ENCODE results near the gene EIF4B.

DNA sequence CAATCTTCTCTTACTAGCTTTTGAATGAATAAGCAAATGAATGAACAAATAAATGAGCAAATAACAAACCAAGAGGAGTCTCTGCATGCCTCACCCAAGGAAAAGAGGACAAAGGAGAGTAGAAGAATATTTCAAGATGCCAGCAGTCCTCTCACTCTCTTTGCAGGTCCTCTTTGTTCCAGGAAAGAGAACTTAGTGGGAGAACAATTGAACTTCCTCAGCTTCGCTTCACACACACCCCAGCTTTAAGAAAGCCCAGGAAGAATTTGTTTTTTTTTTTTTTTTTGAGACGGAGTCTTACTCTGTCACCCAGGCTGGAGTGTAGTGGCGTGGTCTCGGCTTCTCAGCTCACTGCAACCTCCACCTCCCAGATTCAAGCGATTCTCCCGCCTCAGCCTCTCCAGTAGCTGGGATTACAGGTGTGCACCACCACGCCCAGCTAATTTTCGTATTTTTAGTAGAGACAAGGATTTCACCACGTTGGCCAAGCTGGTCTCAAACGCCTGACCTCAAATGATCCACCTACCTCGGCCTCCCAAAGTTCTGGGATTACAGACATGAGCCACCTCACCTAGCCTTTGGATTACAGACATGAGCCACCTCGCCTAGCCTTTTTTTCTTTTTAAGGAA is 37.0 kb upstream of the EIF4B start:
- TF ChIP-seq, protein P1, sequence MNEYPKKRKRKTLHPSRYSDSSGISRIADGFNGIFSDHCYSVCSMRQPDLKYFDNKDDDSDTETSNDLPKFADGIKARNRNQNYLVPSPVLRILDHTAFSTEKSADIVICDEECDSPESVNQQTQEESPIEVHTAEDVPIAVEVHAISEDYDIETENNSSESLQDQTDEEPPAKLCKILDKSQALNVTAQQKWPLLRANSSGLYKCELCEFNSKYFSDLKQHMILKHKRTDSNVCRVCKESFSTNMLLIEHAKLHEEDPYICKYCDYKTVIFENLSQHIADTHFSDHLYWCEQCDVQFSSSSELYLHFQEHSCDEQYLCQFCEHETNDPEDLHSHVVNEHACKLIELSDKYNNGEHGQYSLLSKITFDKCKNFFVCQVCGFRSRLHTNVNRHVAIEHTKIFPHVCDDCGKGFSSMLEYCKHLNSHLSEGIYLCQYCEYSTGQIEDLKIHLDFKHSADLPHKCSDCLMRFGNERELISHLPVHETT (CRISPR knock-in tag; conservative IDR thresholded peaks at IDR 0.05 in 1 of 2, IDR thresholded peaks at IDR 0.05 in 1 of 2): no peak
- TF ChIP-seq, protein P2, sequence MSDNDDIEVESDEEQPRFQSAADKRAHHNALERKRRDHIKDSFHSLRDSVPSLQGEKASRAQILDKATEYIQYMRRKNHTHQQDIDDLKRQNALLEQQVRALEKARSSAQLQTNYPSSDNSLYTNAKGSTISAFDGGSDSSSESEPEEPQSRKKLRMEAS (CRISPR knock-in tag; IDR thresholded peaks at IDR 0.05): no peak
- no peak for TF ChIP-seq POLR2AphosphoS5 (IDR thresholded peaks at IDR 0.05; ENCODE audit: control insufficient read depth, insufficient read depth, low read depth, low read length)
- TF ChIP-seq PHF8 (IDR thresholded peaks at IDR 0.05; ENCODE audit: borderline replicate concordance, low read length): no peak
- no peak for TF ChIP-seq EP300 (IDR thresholded peaks at IDR 0.05; ENCODE audit: low read length)
- no peak for TF ChIP-seq KDM5B (IDR thresholded peaks at IDR 0.05; ENCODE audit: insufficient replicate concordance, low read depth, low read length)
- no peak for TF ChIP-seq ZNF584 (CRISPR knock-in tag; IDR thresholded peaks at IDR 0.05; ENCODE audit: low read depth)
- no peak for TF ChIP-seq EZH2 (IDR thresholded peaks at IDR 0.05; ENCODE audit: borderline replicate concordance, low read depth, low read length)
- TF ChIP-seq, protein P3, sequence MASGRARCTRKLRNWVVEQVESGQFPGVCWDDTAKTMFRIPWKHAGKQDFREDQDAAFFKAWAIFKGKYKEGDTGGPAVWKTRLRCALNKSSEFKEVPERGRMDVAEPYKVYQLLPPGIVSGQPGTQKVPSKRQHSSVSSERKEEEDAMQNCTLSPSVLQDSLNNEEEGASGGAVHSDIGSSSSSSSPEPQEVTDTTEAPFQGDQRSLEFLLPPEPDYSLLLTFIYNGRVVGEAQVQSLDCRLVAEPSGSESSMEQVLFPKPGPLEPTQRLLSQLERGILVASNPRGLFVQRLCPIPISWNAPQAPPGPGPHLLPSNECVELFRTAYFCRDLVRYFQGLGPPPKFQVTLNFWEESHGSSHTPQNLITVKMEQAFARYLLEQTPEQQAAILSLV (tag; IDR thresholded peaks at IDR 0.05): no peak
- TF ChIP-seq CXXC5 (CRISPR knock-in tag; IDR thresholded peaks at IDR 0.05): no peak
- TF ChIP-seq HIVEP1 (CRISPR knock-in tag; IDR thresholded peaks at IDR 0.05): no peak
- no peak for TF ChIP-seq C11orf30 (IDR thresholded peaks at IDR 0.05; ENCODE audit: low read depth)
- no peak for TF ChIP-seq CTCF (IDR thresholded peaks at IDR 0.05 in 2 of 3, conservative IDR thresholded peaks at IDR 0.05 in 1 of 3; ENCODE audit: insufficient read depth in 2 of 3, low read depth in 1 of 3, low read length in 3 of 3)
